OCI-LY7 (cell line): Measurements from ENCODE around the gene METTL5. TPM values are rescaled to one million over a fixed set of nuclear protein-coding genes. Genes with fewer than 3 reads are reported as not detected.

Source experiments
- BruUV-seq: library from RNA; stranded (reverse); fragments of 400-500 nt; replicated peaks from 2 replicates; lab custom pipeline; 2021; lab: Mats Ljungman, UMichigan
- CTCF ChIA-PET: fragments of 300-600 bp; sonication (Branson Sonifier 250); formaldehyde crosslinking; loops from one replicate; lab custom pipeline; 2022; ENCODE audit warnings: antibody characterized with exemption; ENCODE audit not compliant: unreplicated experiment; lab: Charles Lee
- POLR2A ChIA-PET: fragments of 300-600 bp; sonication (Branson Sonifier 250); formaldehyde crosslinking; loops from one replicate; lab custom pipeline; 2022; ENCODE audit warnings: antibody characterized with exemption; lab: Charles Lee
- DNase-seq: peaks from one replicate; pipeline ENCODE4 v3.0.0-alpha.2; 2015; ENCODE audit warnings: low spot score
- H2AFZ ChIP-seq: fragments of 200-600 bp; sonication (generic), shearing (Covaris generic); 2 replicates; pipeline ENCODE4 v1.6.1; 2014; ENCODE audit warnings: mild to moderate bottlenecking, antibody characterized with exemption, low read length, moderate library complexity
- H3K27ac ChIP-seq: fragments of 200-600 bp; sonication (generic); 2 replicates; pipeline ENCODE4 v1.5.1; 2014; ENCODE audit warnings: mixed run types, low read depth, mild to moderate bottlenecking, moderate library complexity, low read length, inconsistent platforms; ENCODE audit not compliant: poor library complexity, severe bottlenecking
- H3K36me3 ChIP-seq: fragments of 200-600 bp; sonication (generic); 2 replicates; pipeline ENCODE4 v1.6.1; 2014; ENCODE audit warnings: mild to moderate bottlenecking, antibody characterized with exemption, low read length, moderate library complexity, mixed read lengths; ENCODE audit not compliant: insufficient read depth
- H3K4me1 ChIP-seq: fragments of 200-600 bp; sonication (generic); 2 replicates; pipeline ENCODE4 v1.5.1; 2014; ENCODE audit warnings: mild to moderate bottlenecking, low read length; ENCODE audit not compliant: insufficient read depth, poor library complexity, severe bottlenecking
- H3K4me2 ChIP-seq: fragments of 200-600 bp; sonication (generic); 2 replicates; pipeline ENCODE4 v1.6.1; 2014; ENCODE audit warnings: mild to moderate bottlenecking, low read length
- H3K4me3 ChIP-seq: fragments of 200-600 bp; sonication (generic); 2 replicates; pipeline ENCODE4 v1.5.1; 2014; ENCODE audit warnings: mild to moderate bottlenecking, low read depth, low read length; ENCODE audit not compliant: poor library complexity, severe bottlenecking
- H3K79me2 ChIP-seq: fragments of 200-600 bp; sonication (generic); 2 replicates; pipeline ENCODE4 v1.6.1; 2016; ENCODE audit warnings: low read depth, mild to moderate bottlenecking, low read length, moderate library complexity, mixed read lengths; ENCODE audit not compliant: insufficient read depth
- H3K9me2 ChIP-seq: fragments of 200-600 bp; sonication (generic); 2 replicates; pipeline ENCODE4 v1.6.1; 2016; ENCODE audit warnings: mild to moderate bottlenecking, low read length, mixed read lengths; ENCODE audit not compliant: insufficient read depth
- H3K9me3 ChIP-seq: fragments of 200-600 bp; sonication (generic); 2 replicates; pipeline ENCODE4 v1.6.1; 2014; ENCODE audit warnings: mild to moderate bottlenecking, mixed run types, low read length, mixed read lengths
- H4K20me1 ChIP-seq: fragments of 200-600 bp; sonication (generic); 2 replicates; pipeline ENCODE4 v1.6.1; 2014; ENCODE audit warnings: mild to moderate bottlenecking, antibody characterized with exemption, low read length, moderate library complexity, mixed read lengths; ENCODE audit not compliant: insufficient read depth
- CTCF ChIP-seq: fragments of 200-600 bp; sonication (generic); conservative IDR thresholded peaks from 2 replicates; pipeline ENCODE4 v1.5.1; 2014; ENCODE audit warnings: mild to moderate bottlenecking, antibody characterized with exemption, low read length, moderate library complexity, mixed read lengths
- EZH2phosphoT487 ChIP-seq: fragments of 200-600 bp; sonication (generic); IDR thresholded peaks from 2 replicates; pipeline ENCODE4 v1.6.1; 2018; ENCODE audit warnings: low read depth, borderline replicate concordance, mild to moderate bottlenecking, mixed run types, antibody characterized with exemption, low read length, moderate library complexity, mixed read lengths
- intact Hi-C: fragments of 100-400 bp; cut with micrococcal nuclease; formaldehyde crosslinking; loops from one replicate; pipeline ENCODE4 v1.10.0; 2022; ENCODE audit not compliant: unreplicated experiment
- total RNA-seq, 2 experiments: library from RNA; depleted of rRNA in 1 of 2; stranded (reverse); fragments of >200 nt in 1 of 2; shearing (Covaris generic) in 1 of 2; gene quantifications; 2 replicates each; pipeline ENCODE4 v1.2.3, GENCODE V29; 2014 to 2022

Gene METTL5
- total RNA-seq, 2 experiments from 2014 or later = 52.3 to 82.2 TPM

- no TSS peak for BruUV-seq
- CTCF ChIA-PET = no interaction called here
- no peak overlapping the region for H2AFZ ChIP-seq
- no peaks in the 10 kb centered on the region for H3K9me2 ChIP-seq
- H3K36me3 ChIP-seq = peaks cover 74% of the 10 kb centered on the region
- H3K79me2 ChIP-seq = peaks cover 56% of the 10 kb centered on the region
- TF ChIP-seq CTCF = no peak
- TF ChIP-seq EZH2phosphoT487 = no peak
- no peak overlapping the region for H3K4me2 ChIP-seq
- intact Hi-C loops = no loop called here
- no peak overlapping the region for H3K27ac ChIP-seq
- DNase-seq = no peak
- H3K4me3 ChIP-seq = no peak overlapping the region
- POLR2A ChIA-PET = interaction anchor here (0.6 to 1.5 kb wide), 5 partner anchors 9 to 814 kb away, joined by 3 to 4 read pairs (median 3); no protein-coding TSS in a partner anchor
- H4K20me1 ChIP-seq = peaks cover 11% of the 10 kb centered on the region
- H3K4me1 ChIP-seq = peaks cover 12% of the 10 kb centered on the region
- H3K9me3 ChIP-seq = no peaks in the 10 kb centered on the region
These were observed 21.2 kb downstream of the METTL5 start for GRCh38 chr2:169803480-169803879.

- no peaks in the 10 kb centered on the region for H3K9me2 ChIP-seq
- no peak for TF ChIP-seq EZH2phosphoT487
- no peak for TF ChIP-seq CTCF
- peak; percentile 95 for DNase-seq
- H3K9me3 ChIP-seq = no peaks in the 10 kb centered on the region
- peak within 1 kb of the TSS; percentile 94 for H3K4me2 ChIP-seq
- BruUV-seq = TSS peak; percentile 74
- H3K27ac ChIP-seq = peak within 1 kb of the TSS; percentile 90
- H4K20me1 ChIP-seq = peaks cover 7% of the 10 kb centered on the region
- peak within 1 kb of the TSS; percentile 87 for H2AFZ ChIP-seq
- H3K36me3 ChIP-seq = peaks cover 32% of the 10 kb centered on the region
- H3K79me2 ChIP-seq = peaks cover 50% of the 10 kb centered on the region
- ChIA-PET CTCF (interaction anchor here (0.6 kb wide), 2 partner anchors 9 to 19 kb away, joined by 3 to 4 read pairs; no protein-coding TSS in a partner anchor), POLR2A (interaction anchor here (1.5 to 1.7 kb wide), 3 partner anchors 10 to 22 kb away, joined by 4 to 9 read pairs (median 5); no protein-coding TSS in a partner anchor)
- H3K4me1 ChIP-seq = peaks cover 17% of the 10 kb centered on the region
- intact Hi-C loops = loop anchor here (1.0 to 5.0 kb wide), 3 partner anchors 26 to 217 kb away; partner anchors contain the start of genes METTL5 and PPIG
- H3K4me3 ChIP-seq = peak within 1 kb of the TSS; percentile 87
These were observed 25.8 kb downstream of the METTL5 start, which contains the start of gene SSB for GRCh38 chr2:169798718-169799592. SSB (plus strand) TSS chr2:169798871; CDS start chr2:169800961, 2,090 bp downstream.
